HepG2 (cell line): Measurements from ENCODE around the gene EIF3M. TPM values are rescaled to one million over a fixed set of nuclear protein-coding genes. Genes with fewer than 3 reads are reported as not detected.

ENCODE experiments used
- AKAP8 ChIP-seq: sonication (generic); formaldehyde crosslinking; IDR thresholded peaks from 2 replicates; pipeline ENCODE4 v1.5.1; 2020; ENCODE audit warnings: mild to moderate bottlenecking, missing genetic modification reagents
- GZF1 ChIP-seq: sonication (generic); formaldehyde crosslinking; IDR thresholded peaks from 2 replicates; pipeline ENCODE4 v1.5.1; 2020; ENCODE audit warnings: mild to moderate bottlenecking, missing genetic modification reagents
- HOXA9 ChIP-seq: sonication (generic); formaldehyde crosslinking; IDR thresholded peaks from 2 replicates; pipeline ENCODE4 v1.8.1; 2022; ENCODE audit warnings: missing genetic modification reagents, mild to moderate bottlenecking, moderate library complexity, borderline replicate concordance
- IRX3 ChIP-seq: sonication (generic); formaldehyde crosslinking; IDR thresholded peaks from 2 replicates; pipeline ENCODE4 v1.8.1; 2023; ENCODE audit warnings: mild to moderate bottlenecking, low read depth, missing genetic modification reagents, borderline replicate concordance
- ISL2 ChIP-seq: sonication (generic); formaldehyde crosslinking; IDR thresholded peaks from 2 replicates; pipeline ENCODE4 v1.5.0; 2020; ENCODE audit warnings: missing genetic modification reagents
- NFKBIZ ChIP-seq: IDR thresholded peaks from 2 replicates; pipeline ENCODE4 v1.6.1; 2018; ENCODE audit warnings: missing genetic modification reagents, missing compliant biosample characterization
- NR1H2 ChIP-seq: sonication (generic); formaldehyde crosslinking; IDR thresholded peaks from 2 replicates; pipeline ENCODE4 v1.8.1; 2022; ENCODE audit warnings: low read depth, missing genetic modification reagents, borderline replicate concordance
- PAWR ChIP-seq: sonication (generic); formaldehyde crosslinking; IDR thresholded peaks from 2 replicates; pipeline ENCODE4 v1.4.0; 2020; ENCODE audit warnings: missing genetic modification reagents, mild to moderate bottlenecking, borderline replicate concordance
- RAD51 ChIP-seq: fragments of 450-650 bp; IDR thresholded peaks from 2 replicates; pipeline ENCODE4 v1.6.1; 2016; ENCODE audit warnings: borderline replicate concordance
- RORA ChIP-seq: sonication (generic); formaldehyde crosslinking; IDR thresholded peaks from 2 replicates; pipeline ENCODE4 v1.5.0; 2020; ENCODE audit warnings: mild to moderate bottlenecking, missing genetic modification reagents, moderate library complexity
- STAT5B ChIP-seq: sonication (generic); formaldehyde crosslinking; IDR thresholded peaks from 2 replicates; pipeline ENCODE4 v1.4.0; 2020; ENCODE audit warnings: missing genetic modification reagents
- TEAD3 ChIP-seq: optimal IDR thresholded peaks from 2 replicates; pipeline ENCODE3; 2016; ENCODE audit warnings: borderline replicate concordance
- XBP1 ChIP-seq: sonication (generic); formaldehyde crosslinking; IDR thresholded peaks from 2 replicates; pipeline ENCODE4 v1.5.0; 2020; ENCODE audit warnings: missing genetic modification reagents
- ZBTB20 ChIP-seq: sonication (generic); formaldehyde crosslinking; IDR thresholded peaks from 2 replicates; pipeline ENCODE4 v1.8.1; 2023; ENCODE audit warnings: missing genetic modification reagents, low read depth, mild to moderate bottlenecking, borderline replicate concordance
- ZFX ChIP-seq: sonication (generic); formaldehyde crosslinking; IDR thresholded peaks from 2 replicates; pipeline ENCODE4 v1.4.0; 2020; ENCODE audit warnings: mild to moderate bottlenecking, low read depth, missing genetic modification reagents, moderate library complexity
- ZNF10 ChIP-seq: sonication (generic); formaldehyde crosslinking; IDR thresholded peaks from 2 replicates; pipeline ENCODE4 v1.4.0; 2020; ENCODE audit warnings: mild to moderate bottlenecking, low read depth, missing genetic modification reagents, borderline replicate concordance
- ZNF3 ChIP-seq: IDR thresholded peaks from 2 replicates; pipeline ENCODE4 v1.7.0; 2017; ENCODE audit warnings: inconsistent platforms
- ZNF558 ChIP-seq: sonication (generic); formaldehyde crosslinking; IDR thresholded peaks from 2 replicates; pipeline ENCODE4 v1.9.0; 2022; ENCODE audit warnings: mild to moderate bottlenecking, missing genetic modification reagents, borderline replicate concordance
- ZNF605 ChIP-seq: sonication (generic); formaldehyde crosslinking; IDR thresholded peaks from 2 replicates; pipeline ENCODE4 v1.8.0; 2022; ENCODE audit warnings: mild to moderate bottlenecking, missing genetic modification reagents
- ZNF652 ChIP-seq: IDR thresholded peaks from 2 replicates; pipeline ENCODE4 v1.6.1; 2016; ENCODE audit warnings: low read depth, borderline replicate concordance
- ZNF710 ChIP-seq: sonication (generic); formaldehyde crosslinking; IDR thresholded peaks from 2 replicates; pipeline ENCODE4 v1.5.0; 2020; ENCODE audit warnings: mild to moderate bottlenecking, missing genetic modification reagents, borderline replicate concordance
- ZSCAN20 ChIP-seq: sonication (generic); formaldehyde crosslinking; IDR thresholded peaks from 2 replicates; pipeline ENCODE4 v1.4.0; 2020; ENCODE audit warnings: missing genetic modification reagents, mild to moderate bottlenecking, borderline replicate concordance
- polyA plus RNA-seq, 8 experiments: library from polyadenylated mRNA; depleted of rRNA in 3 of 8; stranded (reverse) in 7 of 8; unstranded in 1 of 8; fragments of >200 nt; fragmentation: Illumina TruSeq in 4 of 8; extraction: Trizol in 4 of 8; gene quantifications; 2 replicates each; pipeline versions ENCODE4 v1.2.1 to v1.2.3, GENCODE V29; 2011 to 2016; ENCODE audit warnings: low read depth in 4 of 8, missing spikeins in 1 of 8, mixed read lengths in 1 of 8; ENCODE audit not compliant: insufficient read depth in 1 of 8
- total RNA-seq, 5 experiments: library from RNA; depleted of rRNA; stranded (reverse); fragments of >200 nt; fragmentation: Illumina TruSeq; extraction: Trizol; gene quantifications; 2 replicates each; pipeline ENCODE4 v1.2.3, GENCODE V29; 2016; ENCODE audit warnings: low read depth in 1 of 5
- TF ChIP-seq, protein P1 (sequence below): sonication (generic); formaldehyde crosslinking; IDR thresholded peaks from 2 replicates; pipeline ENCODE4; 2020; ENCODE audit warnings: missing genetic modification reagents, mild to moderate bottlenecking, borderline replicate concordance
- TF ChIP-seq, protein P2 (sequence below): IDR thresholded peaks from 2 replicates; pipeline ENCODE4 v1.6.1; 2016; ENCODE audit warnings: missing compliant biosample characterization, missing genetic modification reagents, borderline replicate concordance

EIF3M gene
- total and polyA plus RNA-seq, 2 of the 13 experiments (the other 11 are each of a cell fraction or from before 2014, with no cell fraction given) = 279 to 389 TPM

DNA sequence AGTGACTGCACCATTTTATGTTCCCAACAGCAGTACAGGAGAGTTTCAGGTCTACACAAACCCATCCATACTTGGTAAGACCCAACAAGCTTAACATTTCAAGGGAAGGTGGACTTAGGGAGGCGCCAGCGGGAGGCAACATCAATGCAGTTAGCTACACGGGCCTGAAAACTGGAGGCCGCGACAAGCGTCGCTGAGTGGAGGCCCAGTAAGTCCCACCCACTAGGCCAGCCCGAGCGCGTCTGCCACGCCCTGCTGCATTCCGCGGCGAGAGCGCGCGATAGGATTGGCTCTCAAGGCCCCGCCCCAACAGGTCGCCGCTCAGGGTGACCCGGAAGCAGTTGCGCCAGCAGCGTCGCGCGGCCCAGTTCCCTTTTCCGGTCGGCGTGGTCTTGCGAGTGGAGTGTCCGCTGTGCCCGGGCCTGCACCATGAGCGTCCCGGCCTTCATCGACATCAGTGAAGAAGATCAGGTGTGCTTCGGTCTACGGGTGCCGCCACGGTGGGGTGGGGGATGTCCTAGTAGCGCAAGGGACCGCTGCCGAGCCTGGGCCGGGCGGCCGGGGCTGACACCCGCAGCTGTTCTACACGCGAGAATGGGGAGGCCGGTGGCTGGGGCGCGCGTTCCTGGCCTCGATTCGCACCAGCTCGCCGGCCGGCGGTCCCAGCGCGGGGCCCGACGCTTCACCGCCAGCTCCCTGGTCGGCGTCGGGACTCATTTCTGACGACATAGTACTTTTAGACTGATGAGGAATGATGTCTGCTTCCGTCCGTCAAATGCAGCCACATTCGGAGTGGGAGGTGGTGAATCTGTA lies at the start of gene EIF3M (continued):
- TF ChIP-seq, protein P1, sequence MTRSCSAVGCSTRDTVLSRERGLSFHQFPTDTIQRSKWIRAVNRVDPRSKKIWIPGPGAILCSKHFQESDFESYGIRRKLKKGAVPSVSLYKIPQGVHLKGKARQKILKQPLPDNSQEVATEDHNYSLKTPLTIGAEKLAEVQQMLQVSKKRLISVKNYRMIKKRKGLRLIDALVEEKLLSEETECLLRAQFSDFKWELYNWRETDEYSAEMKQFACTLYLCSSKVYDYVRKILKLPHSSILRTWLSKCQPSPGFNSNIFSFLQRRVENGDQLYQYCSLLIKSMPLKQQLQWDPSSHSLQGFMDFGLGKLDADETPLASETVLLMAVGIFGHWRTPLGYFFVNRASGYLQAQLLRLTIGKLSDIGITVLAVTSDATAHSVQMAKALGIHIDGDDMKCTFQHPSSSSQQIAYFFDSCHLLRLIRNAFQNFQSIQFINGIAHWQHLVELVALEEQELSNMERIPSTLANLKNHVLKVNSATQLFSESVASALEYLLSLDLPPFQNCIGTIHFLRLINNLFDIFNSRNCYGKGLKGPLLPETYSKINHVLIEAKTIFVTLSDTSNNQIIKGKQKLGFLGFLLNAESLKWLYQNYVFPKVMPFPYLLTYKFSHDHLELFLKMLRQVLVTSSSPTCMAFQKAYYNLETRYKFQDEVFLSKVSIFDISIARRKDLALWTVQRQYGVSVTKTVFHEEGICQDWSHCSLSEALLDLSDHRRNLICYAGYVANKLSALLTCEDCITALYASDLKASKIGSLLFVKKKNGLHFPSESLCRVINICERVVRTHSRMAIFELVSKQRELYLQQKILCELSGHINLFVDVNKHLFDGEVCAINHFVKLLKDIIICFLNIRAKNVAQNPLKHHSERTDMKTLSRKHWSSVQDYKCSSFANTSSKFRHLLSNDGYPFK (CRISPR knock-in tag) = peak; percentile 90; the same call in 1 of the 2 replicates
- TF ChIP-seq ZNF605 (CRISPR knock-in tag) = no peak
- TF ChIP-seq RAD51 = no peak
- 0 out of 2 replicates have a peak, but pooled peaks have one; percentile 60 for TF ChIP-seq XBP1
- TF ChIP-seq ZNF710 = peak; percentile 73; the same call in 1 of the 2 replicates
- no peak for TF ChIP-seq PAWR (CRISPR knock-in tag)
- 0 out of 2 replicates have a peak, but pooled peaks have one; percentile 33 for TF ChIP-seq GZF1 (CRISPR knock-in tag)
- TF ChIP-seq TEAD3 (CRISPR knock-in tag) = peak; percentile 98
- peak; percentile 75; the same call in 1 of the 2 replicates for TF ChIP-seq ISL2 (CRISPR knock-in tag)
- no peak for TF ChIP-seq ZNF652 (CRISPR knock-in tag)
- TF ChIP-seq ZFX (CRISPR knock-in tag) = peak; percentile 100
- no peak; the same call in 1 of the 2 replicates for TF ChIP-seq RORA (CRISPR knock-in tag)
- TF ChIP-seq ZNF558 (CRISPR knock-in tag) = peak; percentile 71; the same call in 1 of the 2 replicates
- TF ChIP-seq HOXA9 (CRISPR knock-in tag) = no peak
- no peak for TF ChIP-seq ZNF3
- TF ChIP-seq ZBTB20 (CRISPR knock-in tag) = peak; percentile 71; the same call in 1 of the 2 replicates
- TF ChIP-seq STAT5B (CRISPR knock-in tag) = no peak
- TF ChIP-seq IRX3 (CRISPR knock-in tag) = peak; percentile 81; the same call in 1 of the 2 replicates
- peak; percentile 67; the same call in 1 of the 2 replicates for TF ChIP-seq NFKBIZ (CRISPR knock-in tag)
- TF ChIP-seq NR1H2 (CRISPR knock-in tag) = no peak
- peak; percentile 91 for TF ChIP-seq AKAP8
- TF ChIP-seq ZSCAN20 (CRISPR knock-in tag) = peak; percentile 80; the same call in 1 of the 2 replicates
- TF ChIP-seq, protein P2, sequence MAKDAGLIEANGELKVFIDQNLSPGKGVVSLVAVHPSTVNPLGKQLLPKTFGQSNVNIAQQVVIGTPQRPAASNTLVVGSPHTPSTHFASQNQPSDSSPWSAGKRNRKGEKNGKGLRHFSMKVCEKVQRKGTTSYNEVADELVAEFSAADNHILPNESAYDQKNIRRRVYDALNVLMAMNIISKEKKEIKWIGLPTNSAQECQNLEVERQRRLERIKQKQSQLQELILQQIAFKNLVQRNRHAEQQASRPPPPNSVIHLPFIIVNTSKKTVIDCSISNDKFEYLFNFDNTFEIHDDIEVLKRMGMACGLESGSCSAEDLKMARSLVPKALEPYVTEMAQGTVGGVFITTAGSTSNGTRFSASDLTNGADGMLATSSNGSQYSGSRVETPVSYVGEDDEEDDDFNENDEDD = peak; percentile 77; the same call in 1 of the 2 replicates
- TF ChIP-seq ZNF10 = no peak
